Measurements from ENCODE around the gene FXYD7. TPM values are rescaled to one million over a fixed set of nuclear protein-coding genes. Genes with fewer than 3 reads are reported as not detected.

Gene FXYD7
- total and polyA plus RNA-seq, 2 of the 13 experiments (the other 11 are each of a cell fraction or from before 2014, with no cell fraction given): 0.55 TPM; not detected in 1

DNA sequence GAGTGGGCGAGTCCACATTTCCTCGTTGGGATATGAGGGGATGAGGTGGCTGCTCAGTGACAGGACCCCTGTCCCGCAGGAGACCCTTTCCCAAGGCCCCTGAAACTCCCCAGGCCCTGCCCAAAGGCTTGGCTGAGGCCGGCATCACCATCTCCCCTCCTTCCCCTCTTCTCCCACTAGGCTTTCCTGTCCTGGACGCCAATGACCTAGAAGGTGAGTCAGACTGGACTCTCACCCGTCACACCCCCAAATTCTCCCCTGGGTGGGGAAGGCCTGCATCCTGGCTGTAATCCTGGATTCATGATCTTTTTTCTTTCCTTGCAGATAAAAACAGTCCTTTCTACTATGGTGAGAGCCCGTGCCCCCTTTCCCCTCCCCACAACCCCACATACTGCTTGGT is 22.2 kb upstream of the FXYD7 start:
- H3K36me3 ChIP-seq (replicated peaks in 1 of 2; ENCODE audit: control insufficient read depth in 1 of 2, insufficient read depth in 2 of 2, low read length in 2 of 2): no peaks in the 10 kb centered on the region
- CTCF ChIA-PET (ENCODE audit: low intra/inter-chr PET ratio, low total read pairs): no interaction called here
- intact Hi-C loops (cut with micrococcal nuclease; ENCODE audit: unreplicated experiment): no loop called here
- no peak overlapping the region for H2AFZ ChIP-seq (ENCODE audit: low read length)
- WGBS (ENCODE audit: low lambda C conversion rate): 86% methylated on average over 7 of the region's 7 CpGs
- no peak overlapping the region for H3K9ac ChIP-seq (ENCODE audit: insufficient read depth, low read depth, low read length)
- no peak for FAIRE-seq
- H3K9me3 ChIP-seq (ENCODE audit: low read length): no peaks in the 10 kb centered on the region
- 0 out of 5 replicates have a peak, but pooled peaks cover 0 to 3% of the 10 kb centered on the region in 2 experiments for H3K27me3 ChIP-seq (ENCODE audit: control insufficient read depth in 1 of 2, insufficient read depth in 2 of 2, low read length in 2 of 2)
- POLR2A ChIA-PET: no interaction called here
- no peak overlapping the region for H3K4me3 ChIP-seq (replicated peaks in 1 of 3; ENCODE audit: insufficient read depth in 1 of 3, low read depth in 2 of 3, low read length in 3 of 3)
- H3K4me1 ChIP-seq (ENCODE audit: insufficient read depth, low read length): peaks cover 87% of the 10 kb centered on the region
- H4K20me1 ChIP-seq (ENCODE audit: insufficient read depth, low read length): no peaks in the 10 kb centered on the region
- H3K4me2 ChIP-seq (ENCODE audit: low read depth, low read length): no peak overlapping the region
- TF ChIP-seq, protein P1, sequence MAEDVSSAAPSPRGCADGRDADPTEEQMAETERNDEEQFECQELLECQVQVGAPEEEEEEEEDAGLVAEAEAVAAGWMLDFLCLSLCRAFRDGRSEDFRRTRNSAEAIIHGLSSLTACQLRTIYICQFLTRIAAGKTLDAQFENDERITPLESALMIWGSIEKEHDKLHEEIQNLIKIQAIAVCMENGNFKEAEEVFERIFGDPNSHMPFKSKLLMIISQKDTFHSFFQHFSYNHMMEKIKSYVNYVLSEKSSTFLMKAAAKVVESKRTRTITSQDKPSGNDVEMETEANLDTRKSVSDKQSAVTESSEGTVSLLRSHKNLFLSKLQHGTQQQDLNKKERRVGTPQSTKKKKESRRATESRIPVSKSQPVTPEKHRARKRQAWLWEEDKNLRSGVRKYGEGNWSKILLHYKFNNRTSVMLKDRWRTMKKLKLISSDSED (CRISPR knock-in tag; IDR thresholded peaks at IDR 0.05): no peak
- TF ChIP-seq, protein P2, sequence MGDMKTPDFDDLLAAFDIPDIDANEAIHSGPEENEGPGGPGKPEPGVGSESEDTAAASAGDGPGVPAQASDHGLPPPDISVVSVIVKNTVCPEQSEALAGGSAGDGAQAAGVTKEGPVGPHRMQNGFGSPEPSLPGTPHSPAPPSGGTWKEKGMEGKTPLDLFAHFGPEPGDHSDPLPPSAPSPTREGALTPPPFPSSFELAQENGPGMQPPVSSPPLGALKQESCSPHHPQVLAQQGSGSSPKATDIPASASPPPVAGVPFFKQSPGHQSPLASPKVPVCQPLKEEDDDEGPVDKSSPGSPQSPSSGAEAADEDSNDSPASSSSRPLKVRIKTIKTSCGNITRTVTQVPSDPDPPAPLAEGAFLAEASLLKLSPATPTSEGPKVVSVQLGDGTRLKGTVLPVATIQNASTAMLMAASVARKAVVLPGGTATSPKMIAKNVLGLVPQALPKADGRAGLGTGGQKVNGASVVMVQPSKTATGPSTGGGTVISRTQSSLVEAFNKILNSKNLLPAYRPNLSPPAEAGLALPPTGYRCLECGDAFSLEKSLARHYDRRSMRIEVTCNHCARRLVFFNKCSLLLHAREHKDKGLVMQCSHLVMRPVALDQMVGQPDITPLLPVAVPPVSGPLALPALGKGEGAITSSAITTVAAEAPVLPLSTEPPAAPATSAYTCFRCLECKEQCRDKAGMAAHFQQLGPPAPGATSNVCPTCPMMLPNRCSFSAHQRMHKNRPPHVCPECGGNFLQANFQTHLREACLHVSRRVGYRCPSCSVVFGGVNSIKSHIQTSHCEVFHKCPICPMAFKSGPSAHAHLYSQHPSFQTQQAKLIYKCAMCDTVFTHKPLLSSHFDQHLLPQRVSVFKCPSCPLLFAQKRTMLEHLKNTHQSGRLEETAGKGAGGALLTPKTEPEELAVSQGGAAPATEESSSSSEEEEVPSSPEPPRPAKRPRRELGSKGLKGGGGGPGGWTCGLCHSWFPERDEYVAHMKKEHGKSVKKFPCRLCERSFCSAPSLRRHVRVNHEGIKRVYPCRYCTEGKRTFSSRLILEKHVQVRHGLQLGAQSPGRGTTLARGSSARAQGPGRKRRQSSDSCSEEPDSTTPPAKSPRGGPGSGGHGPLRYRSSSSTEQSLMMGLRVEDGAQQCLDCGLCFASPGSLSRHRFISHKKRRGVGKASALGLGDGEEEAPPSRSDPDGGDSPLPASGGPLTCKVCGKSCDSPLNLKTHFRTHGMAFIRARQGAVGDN (CRISPR knock-in tag; IDR thresholded peaks at IDR 0.05): peak; percentile 27; the same call in 1 of the 2 replicates
- TF ChIP-seq KAT8 (CRISPR knock-in tag; IDR thresholded peaks at IDR 0.05): no peak
- TF ChIP-seq HOXA9 (CRISPR knock-in tag; IDR thresholded peaks at IDR 0.05; ENCODE audit: borderline replicate concordance): no peak
- TF ChIP-seq, protein P3, sequence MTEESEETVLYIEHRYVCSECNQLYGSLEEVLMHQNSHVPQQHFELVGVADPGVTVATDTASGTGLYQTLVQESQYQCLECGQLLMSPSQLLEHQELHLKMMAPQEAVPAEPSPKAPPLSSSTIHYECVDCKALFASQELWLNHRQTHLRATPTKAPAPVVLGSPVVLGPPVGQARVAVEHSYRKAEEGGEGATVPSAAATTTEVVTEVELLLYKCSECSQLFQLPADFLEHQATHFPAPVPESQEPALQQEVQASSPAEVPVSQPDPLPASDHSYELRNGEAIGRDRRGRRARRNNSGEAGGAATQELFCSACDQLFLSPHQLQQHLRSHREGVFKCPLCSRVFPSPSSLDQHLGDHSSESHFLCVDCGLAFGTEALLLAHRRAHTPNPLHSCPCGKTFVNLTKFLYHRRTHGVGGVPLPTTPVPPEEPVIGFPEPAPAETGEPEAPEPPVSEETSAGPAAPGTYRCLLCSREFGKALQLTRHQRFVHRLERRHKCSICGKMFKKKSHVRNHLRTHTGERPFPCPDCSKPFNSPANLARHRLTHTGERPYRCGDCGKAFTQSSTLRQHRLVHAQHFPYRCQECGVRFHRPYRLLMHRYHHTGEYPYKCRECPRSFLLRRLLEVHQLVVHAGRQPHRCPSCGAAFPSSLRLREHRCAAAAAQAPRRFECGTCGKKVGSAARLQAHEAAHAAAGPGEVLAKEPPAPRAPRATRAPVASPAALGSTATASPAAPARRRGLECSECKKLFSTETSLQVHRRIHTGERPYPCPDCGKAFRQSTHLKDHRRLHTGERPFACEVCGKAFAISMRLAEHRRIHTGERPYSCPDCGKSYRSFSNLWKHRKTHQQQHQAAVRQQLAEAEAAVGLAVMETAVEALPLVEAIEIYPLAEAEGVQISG (CRISPR knock-in tag; IDR thresholded peaks at IDR 0.05): no peak
- no peak for TF ChIP-seq DNMT3B (CRISPR knock-in tag; conservative IDR thresholded peaks at IDR 0.05)
- TF ChIP-seq NCOR1 (IDR thresholded peaks at IDR 0.05; ENCODE audit: borderline replicate concordance, low read length): no peak
- no peak for ATAC-seq
- no peaks in the 10 kb centered on the region for H3K79me2 ChIP-seq (ENCODE audit: insufficient read depth, low read length)
- in situ Hi-C loops (cut with HindIII; ENCODE audit: extremely low pct_ligation_motif_present, low pct_unique_long_range_greater_than_20kb): no loop called here
- no TSS peak for BruUV-seq (replicated peaks)
- DNase-seq (ENCODE audit: low spot score): no peak
- no peak overlapping the region for H3K27ac ChIP-seq (ENCODE audit: extremely low read length, insufficient read depth, low read length)

All from HepG2 (cell line).